Neural cell (in vitro differentiated cells): ENCODE data around the gene HDLBP. TPM values are rescaled to one million over a fixed set of nuclear protein-coding genes. Genes with fewer than 3 reads are reported as not detected.

ENCODE experiments used
- H2AFZ ChIP-seq: fragments of 200-600, 300-800 bp; sonication (generic), shearing (Covaris generic); 2 replicates; pipeline ENCODE4 v1.6.0; 2014; ENCODE audit warnings: low read depth, mild to moderate bottlenecking, antibody characterized with exemption, low read length, moderate library complexity
- H3F3A ChIP-seq: fragments of 200-600 bp; shearing (Covaris generic); 2 replicates; pipeline ENCODE4 v1.6.1; 2016; ENCODE audit warnings: mild to moderate bottlenecking, moderate library complexity, mixed read lengths, antibody characterized with exemption, low read length; ENCODE audit not compliant: insufficient read depth, poor library complexity, severe bottlenecking
- H3K27ac ChIP-seq: fragments of 200-600, 300-800 bp; sonication (generic), shearing (Covaris generic); 2 replicates; pipeline ENCODE4 v1.5.1; 2014; ENCODE audit warnings: mild to moderate bottlenecking, low read length, moderate library complexity
- H3K27me3 ChIP-seq: fragments of 300-800, 200-600 bp; sonication (generic), shearing (Covaris generic); 2 replicates; pipeline ENCODE4 v1.6.0; 2014; ENCODE audit warnings: mild to moderate bottlenecking, low read depth, low read length, moderate library complexity; ENCODE audit not compliant: insufficient read depth
- H3K36me3 ChIP-seq: fragments of 300-800, 200-600 bp; sonication (generic), shearing (Covaris generic); 2 replicates; pipeline ENCODE4 v1.5.1; 2014; ENCODE audit warnings: mild to moderate bottlenecking, antibody characterized with exemption, low read length, moderate library complexity; ENCODE audit not compliant: insufficient read depth
- H3K4me2 ChIP-seq: fragments of 300-800, 200-600 bp; sonication (generic), shearing (Covaris generic); 2 replicates; pipeline ENCODE4 v1.6.0; 2014; ENCODE audit warnings: mild to moderate bottlenecking, low read length
- H3K4me3 ChIP-seq: fragments of 300-800, 200-600 bp; sonication (generic), shearing (Covaris generic); 2 replicates; pipeline ENCODE4 v1.5.1; 2014; ENCODE audit warnings: mild to moderate bottlenecking, low read length, moderate library complexity
- H3K79me2 ChIP-seq: fragments of 200-600 bp; shearing (Covaris generic); replicated peaks from 2 replicates; pipeline ENCODE4 v1.6.0; 2014; ENCODE audit warnings: mild to moderate bottlenecking, low read length, moderate library complexity; ENCODE audit not compliant: insufficient read depth
- H3K9ac ChIP-seq: fragments of 300-800, 200-600 bp; sonication (generic), shearing (Covaris generic); 2 replicates; pipeline ENCODE4 v1.6.1; 2016; ENCODE audit warnings: mild to moderate bottlenecking, low read length, mixed read lengths
- H3K9me2 ChIP-seq: fragments of 200-600 bp; shearing (Covaris generic); 2 replicates; pipeline ENCODE4 v1.6.1; 2016; ENCODE audit warnings: mild to moderate bottlenecking, low read length, mixed read lengths; ENCODE audit not compliant: insufficient read depth
- H3K9me3 ChIP-seq: fragments of 200-600, 300-800 bp; sonication (generic), shearing (Covaris generic); 2 replicates; pipeline ENCODE4 v1.6.1; 2016; ENCODE audit warnings: mild to moderate bottlenecking, mixed run types, low read length, moderate library complexity, mixed read lengths
- H4K20me1 ChIP-seq: fragments of 200-600 bp; shearing (Covaris generic); 2 replicates; pipeline ENCODE4 v1.6.1; 2016; ENCODE audit warnings: mild to moderate bottlenecking, mixed run types; ENCODE audit not compliant: insufficient read depth
- CTCF ChIP-seq: fragments of 450-650 bp; IDR thresholded peaks from 2 replicates; pipeline ENCODE4 v1.5.1; 2014; ENCODE audit warnings: antibody characterized with exemption, mild to moderate bottlenecking, moderate library complexity; ENCODE audit not compliant: poor library complexity, severe bottlenecking
- EP300 ChIP-seq: fragments of 450-650 bp; conservative IDR thresholded peaks from 2 replicates; pipeline ENCODE4 v1.6.1; 2014; ENCODE audit warnings: antibody characterized with exemption, mild to moderate bottlenecking, moderate library complexity; ENCODE audit not compliant: poor library complexity, severe bottlenecking
- EZH2 ChIP-seq: fragments of 200-600, 300-800 bp; shearing (Covaris generic), sonication (generic); IDR thresholded peaks from 2 replicates; pipeline ENCODE4 v1.6.1; 2014; ENCODE audit warnings: antibody characterized with exemption, low read length, borderline replicate concordance, mild to moderate bottlenecking; ENCODE audit not compliant: insufficient read depth, poor library complexity, severe bottlenecking
- MXI1 ChIP-seq: fragments of 450-650 bp; conservative IDR thresholded peaks from 2 replicates; pipeline ENCODE4 v1.6.1; 2014; ENCODE audit warnings: antibody characterized with exemption, mild to moderate bottlenecking; ENCODE audit not compliant: poor library complexity, severe bottlenecking
- POLR2AphosphoS5 ChIP-seq: IDR thresholded peaks from 2 replicates; pipeline ENCODE4 v1.6.1; 2012
- RAD21 ChIP-seq: fragments of 450-650 bp; conservative IDR thresholded peaks from 2 replicates; pipeline ENCODE4 v1.6.1; 2014; ENCODE audit warnings: antibody characterized with exemption, mild to moderate bottlenecking, moderate library complexity
- SMC3 ChIP-seq: fragments of 450-650 bp; conservative IDR thresholded peaks from 2 replicates; pipeline ENCODE4 v1.6.1; 2014; ENCODE audit warnings: antibody characterized with exemption, mild to moderate bottlenecking, moderate library complexity; ENCODE audit not compliant: poor library complexity
- TAF1 ChIP-seq: IDR thresholded peaks from 2 replicates; pipeline ENCODE4 v1.6.1; 2012; ENCODE audit warnings: low read depth
- polyA plus RNA-seq: library from polyadenylated mRNA; depleted of rRNA; stranded (reverse); fragments of >200 nt; gene quantifications from 2 replicates; pipeline ENCODE4 v1.2.3, GENCODE V29; 2014
- TF ChIP-seq, protein P1 (sequence below): IDR thresholded peaks from 2 replicates; pipeline ENCODE4 v1.6.1; 2012; ENCODE audit warnings: borderline replicate concordance

Gene HDLBP
- polyA plus RNA-seq, 1 donor from 2014 or later = 61.9 TPM

DNA sequence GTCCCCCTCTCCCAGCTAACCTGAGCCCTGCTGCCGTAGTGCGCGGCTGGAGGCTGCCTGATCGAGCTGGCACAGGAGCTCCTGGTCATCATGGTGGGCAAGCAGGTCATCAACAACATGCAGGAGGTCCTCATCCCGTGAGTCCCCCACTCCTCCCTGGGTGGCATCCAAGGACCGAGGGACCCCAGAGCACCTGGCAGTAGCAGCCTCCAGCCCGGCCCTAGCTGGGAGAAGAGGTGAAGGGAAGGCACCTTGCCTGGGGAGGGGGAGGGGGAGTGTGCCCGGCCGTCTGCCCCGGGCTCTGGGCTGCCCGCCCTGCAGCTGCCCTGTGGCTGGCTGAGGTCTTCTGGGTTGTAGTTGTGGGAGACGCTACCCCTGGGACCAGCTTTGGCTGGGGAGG, 100.7 kb downstream of the HDLBP start:
- TF ChIP-seq SMC3 (no peak), EZH2 (no peak), POLR2AphosphoS5 (no peak), CTCF (no peak), TAF1 (no peak), RAD21 (no peak), EP300 (no peak), MXI1 (no peak)
- TF ChIP-seq, protein P1, sequence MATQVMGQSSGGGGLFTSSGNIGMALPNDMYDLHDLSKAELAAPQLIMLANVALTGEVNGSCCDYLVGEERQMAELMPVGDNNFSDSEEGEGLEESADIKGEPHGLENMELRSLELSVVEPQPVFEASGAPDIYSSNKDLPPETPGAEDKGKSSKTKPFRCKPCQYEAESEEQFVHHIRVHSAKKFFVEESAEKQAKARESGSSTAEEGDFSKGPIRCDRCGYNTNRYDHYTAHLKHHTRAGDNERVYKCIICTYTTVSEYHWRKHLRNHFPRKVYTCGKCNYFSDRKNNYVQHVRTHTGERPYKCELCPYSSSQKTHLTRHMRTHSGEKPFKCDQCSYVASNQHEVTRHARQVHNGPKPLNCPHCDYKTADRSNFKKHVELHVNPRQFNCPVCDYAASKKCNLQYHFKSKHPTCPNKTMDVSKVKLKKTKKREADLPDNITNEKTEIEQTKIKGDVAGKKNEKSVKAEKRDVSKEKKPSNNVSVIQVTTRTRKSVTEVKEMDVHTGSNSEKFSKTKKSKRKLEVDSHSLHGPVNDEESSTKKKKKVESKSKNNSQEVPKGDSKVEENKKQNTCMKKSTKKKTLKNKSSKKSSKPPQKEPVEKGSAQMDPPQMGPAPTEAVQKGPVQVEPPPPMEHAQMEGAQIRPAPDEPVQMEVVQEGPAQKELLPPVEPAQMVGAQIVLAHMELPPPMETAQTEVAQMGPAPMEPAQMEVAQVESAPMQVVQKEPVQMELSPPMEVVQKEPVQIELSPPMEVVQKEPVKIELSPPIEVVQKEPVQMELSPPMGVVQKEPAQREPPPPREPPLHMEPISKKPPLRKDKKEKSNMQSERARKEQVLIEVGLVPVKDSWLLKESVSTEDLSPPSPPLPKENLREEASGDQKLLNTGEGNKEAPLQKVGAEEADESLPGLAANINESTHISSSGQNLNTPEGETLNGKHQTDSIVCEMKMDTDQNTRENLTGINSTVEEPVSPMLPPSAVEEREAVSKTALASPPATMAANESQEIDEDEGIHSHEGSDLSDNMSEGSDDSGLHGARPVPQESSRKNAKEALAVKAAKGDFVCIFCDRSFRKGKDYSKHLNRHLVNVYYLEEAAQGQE = no peak

DNA sequence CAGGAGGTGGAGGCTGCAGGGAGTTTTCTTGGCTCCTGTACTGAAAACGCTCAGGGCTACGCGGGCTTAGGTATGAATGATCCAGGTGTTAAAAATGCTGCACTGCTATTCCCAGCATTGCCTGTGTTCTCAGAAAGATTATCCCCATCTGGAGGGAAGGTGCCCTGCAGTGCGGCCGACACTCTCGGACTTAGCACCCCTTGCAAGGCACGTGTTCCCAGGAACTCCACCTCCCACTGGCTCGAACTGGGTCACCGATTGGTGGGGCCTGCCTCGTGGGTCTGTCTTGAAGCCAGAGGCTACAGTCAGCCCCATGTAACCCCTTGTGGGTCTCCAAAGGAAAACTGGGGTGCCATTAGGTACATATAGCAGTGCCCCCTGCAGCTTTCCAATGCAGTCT, 101.3 kb downstream of the HDLBP start:
- no peak overlapping the region for H3K27ac ChIP-seq
- TF ChIP-seq, protein P1 = no peak
- no peak for TF ChIP-seq RAD21
- no peak for TF ChIP-seq CTCF
- TF ChIP-seq EP300 = no peak
- TF ChIP-seq SMC3 = no peak
- TF ChIP-seq EZH2 = no peak
- TF ChIP-seq TAF1 = no peak
- no peak for TF ChIP-seq MXI1
- no peak for TF ChIP-seq POLR2AphosphoS5
- no peak overlapping the region for H2AFZ ChIP-seq
- no peak overlapping the region for H3K9ac ChIP-seq
- no peaks in the 10 kb centered on the region for H3K9me3 ChIP-seq
- no peak overlapping the region for H3K4me2 ChIP-seq
- H3F3A ChIP-seq = no peaks in the 10 kb centered on the region
- H3K36me3 ChIP-seq = no peaks in the 10 kb centered on the region
- no peak overlapping the region for H3K4me3 ChIP-seq
- H3K9me2 ChIP-seq = no peaks in the 10 kb centered on the region
- H3K27me3 ChIP-seq = peaks cover 6% of the 10 kb centered on the region
- no peaks in the 10 kb centered on the region for H3K79me2 ChIP-seq
- no peaks in the 10 kb centered on the region for H4K20me1 ChIP-seq

More for the DNA sequence above, 100.7 kb downstream of the HDLBP start:
- no peak overlapping the region for H3K27ac ChIP-seq
- peaks cover 9% of the 10 kb centered on the region for H3K27me3 ChIP-seq
- no peak overlapping the region for H3K4me2 ChIP-seq
- no peaks in the 10 kb centered on the region for H3K9me2 ChIP-seq
- no peaks in the 10 kb centered on the region for H3K36me3 ChIP-seq
- no peaks in the 10 kb centered on the region for H3K79me2 ChIP-seq
- H3K4me3 ChIP-seq = no peak overlapping the region
- no peaks in the 10 kb centered on the region for H3F3A ChIP-seq
- no peak overlapping the region for H3K9ac ChIP-seq
- H3K9me3 ChIP-seq = no peaks in the 10 kb centered on the region
- no peaks in the 10 kb centered on the region for H4K20me1 ChIP-seq
- H2AFZ ChIP-seq = no peak overlapping the region
